ENCODE results near the gene FOXP4.

DNA sequence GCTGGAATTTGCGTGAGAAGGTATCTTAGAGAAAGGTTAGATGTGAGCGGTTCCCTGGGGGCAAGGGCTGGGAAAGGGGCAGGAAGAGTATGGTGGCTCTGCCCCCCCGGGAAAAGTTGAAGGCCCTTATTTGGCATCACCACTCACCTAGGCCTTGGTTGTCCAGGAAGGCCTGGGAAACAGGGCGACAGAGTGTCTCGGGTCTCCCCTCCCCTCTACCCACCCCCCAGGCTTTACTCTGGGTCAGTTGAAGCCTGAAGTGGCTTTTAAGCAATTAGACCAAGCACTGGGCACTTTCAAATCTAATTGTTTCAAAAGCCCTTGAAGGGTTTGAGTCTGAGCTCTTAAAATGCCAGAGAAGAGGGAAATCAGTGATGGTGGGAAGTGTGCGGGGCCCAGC, 30.2 kb upstream of the FOXP4 start:
- TF ChIP-seq POLR2A (IDR thresholded peaks at IDR 0.05), result no peak
- TF ChIP-seq, protein P1, sequence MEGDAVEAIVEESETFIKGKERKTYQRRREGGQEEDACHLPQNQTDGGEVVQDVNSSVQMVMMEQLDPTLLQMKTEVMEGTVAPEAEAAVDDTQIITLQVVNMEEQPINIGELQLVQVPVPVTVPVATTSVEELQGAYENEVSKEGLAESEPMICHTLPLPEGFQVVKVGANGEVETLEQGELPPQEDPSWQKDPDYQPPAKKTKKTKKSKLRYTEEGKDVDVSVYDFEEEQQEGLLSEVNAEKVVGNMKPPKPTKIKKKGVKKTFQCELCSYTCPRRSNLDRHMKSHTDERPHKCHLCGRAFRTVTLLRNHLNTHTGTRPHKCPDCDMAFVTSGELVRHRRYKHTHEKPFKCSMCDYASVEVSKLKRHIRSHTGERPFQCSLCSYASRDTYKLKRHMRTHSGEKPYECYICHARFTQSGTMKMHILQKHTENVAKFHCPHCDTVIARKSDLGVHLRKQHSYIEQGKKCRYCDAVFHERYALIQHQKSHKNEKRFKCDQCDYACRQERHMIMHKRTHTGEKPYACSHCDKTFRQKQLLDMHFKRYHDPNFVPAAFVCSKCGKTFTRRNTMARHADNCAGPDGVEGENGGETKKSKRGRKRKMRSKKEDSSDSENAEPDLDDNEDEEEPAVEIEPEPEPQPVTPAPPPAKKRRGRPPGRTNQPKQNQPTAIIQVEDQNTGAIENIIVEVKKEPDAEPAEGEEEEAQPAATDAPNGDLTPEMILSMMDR (IDR thresholded peaks at IDR 0.05), result no peak
- no peak for TF ChIP-seq EP300 (IDR thresholded peaks at IDR 0.05)
